HG03571 (cell line): Measurements from ENCODE around the gene ADARB1.

ENCODE experiments used
- ATAC-seq: cut with Tn5 transposase; IDR thresholded peaks from one replicate; pipeline ENCODE4 v1.9.1; 2021; ENCODE audit not compliant: unreplicated experiment

Gene ADARB1

GRCh38 chr21:45163413-45164123, 89.2 kb downstream of the ADARB1 start:
- no peak for ATAC-seq

- no peak for ATAC-seq
These were observed 89.7 kb downstream of the ADARB1 start for GRCh38 chr21:45164124-45164511.

GRCh38 chr21:45164838-45165237, 90.5 kb downstream of the ADARB1 start:
- ATAC-seq = no peak

- no peak for ATAC-seq
These were observed 92.6 kb downstream of the ADARB1 start for GRCh38 chr21:45166931-45167330.

GRCh38 chr21:45167796-45168222, 93.4 kb downstream of the ADARB1 start:
- no peak for ATAC-seq

- no peak for ATAC-seq
These were observed 94.1 kb downstream of the ADARB1 start for GRCh38 chr21:45168522-45168921.

- ATAC-seq = no peak
These were observed 94.6 kb downstream of the ADARB1 start for GRCh38 chr21:45169001-45169400.

- no peak for ATAC-seq
These were observed 95.3 kb downstream of the ADARB1 start for GRCh38 chr21:45169682-45170081.

GRCh38 chr21:45170987-45171386, 96.6 kb downstream of the ADARB1 start:
- ATAC-seq = no peak

GRCh38 chr21:45172420-45172819, 98.0 kb downstream of the ADARB1 start:
- no peak for ATAC-seq

- no peak for ATAC-seq
These were observed 101.1 kb downstream of the ADARB1 start for GRCh38 chr21:45175326-45176095.

- ATAC-seq = no peak
These were observed 101.8 kb downstream of the ADARB1 start for GRCh38 chr21:45176141-45176540.

GRCh38 chr21:45177039-45177438, 102.7 kb downstream of the ADARB1 start:
- ATAC-seq = no peak

GRCh38 chr21:45178070-45178608, 103.8 kb downstream of the ADARB1 start:
- no peak for ATAC-seq

- ATAC-seq = no peak
These were observed 104.6 kb downstream of the ADARB1 start for GRCh38 chr21:45178971-45179370.

- no peak for ATAC-seq
These were observed 105.3 kb downstream of the ADARB1 start for GRCh38 chr21:45179568-45180245.

- ATAC-seq = no peak
These were observed 105.8 kb downstream of the ADARB1 start for GRCh38 chr21:45180246-45180599.

GRCh38 chr21:45182958-45183357, 108.6 kb downstream of the ADARB1 start:
- ATAC-seq = no peak

- ATAC-seq = no peak
These were observed 109.5 kb downstream of the ADARB1 start for GRCh38 chr21:45183852-45184251.

- no peak for ATAC-seq
These were observed 110.5 kb downstream of the ADARB1 start for GRCh38 chr21:45184869-45185268.

- ATAC-seq = no peak
These were observed 112.3 kb downstream of the ADARB1 start for GRCh38 chr21:45186709-45187108.

GRCh38 chr21:45187646-45188045, 113.3 kb downstream of the ADARB1 start:
- ATAC-seq = no peak
